Activated CD4-positive, alpha-beta T cell treated with anti-CD3 and anti-CD28 coated beads for 36 hours (primary cell): Measurements from ENCODE around the gene PRM3. TPM values are rescaled to one million over a fixed set of nuclear protein-coding genes. Genes with fewer than 3 reads are reported as not detected.
A peak's percentile ranks its signal among the peaks of the same experiment; 100 is the strongest.
"Not testable (repeated sequence)": the region's sequence is repeated elsewhere in the genome, so short reads cannot be mapped to it uniquely, and the experiment has no call there.

ENCODE experiments used
- ATAC-seq: fragments of 200-7000 bp; cut with Tn5 transposase; one replicate; pipeline ENCODE4 v1.10.0; 2021; ENCODE audit warnings: mild to moderate bottlenecking, moderate library complexity
- CTCF ChIA-PET: fragments of 350-600 bp; sonication (Branson Sonifier 250); formaldehyde crosslinking; loops from one replicate; lab custom pipeline; 2021; ENCODE audit warnings: antibody characterized with exemption; lab: Charles Lee
- POLR2A ChIA-PET: fragments of 350-600 bp; sonication (Branson Sonifier 250); formaldehyde crosslinking; loops from one replicate; lab custom pipeline; 2021; ENCODE audit warnings: antibody characterized with exemption, inconsistent platforms; lab: Charles Lee
- DNase-seq: peaks from one replicate; pipeline ENCODE4 v3.0.0-alpha.2; 2020
- H3K27ac Mint-ChIP-seq: one replicate; pipeline ENCODE4 v1.8.0; 2021; ENCODE audit warnings: mixed read lengths
- H3K27me3 Mint-ChIP-seq: one replicate; pipeline ENCODE4 v1.8.0; 2021; ENCODE audit warnings: mixed read lengths
- H3K36me3 Mint-ChIP-seq: one replicate; pipeline ENCODE4 v1.8.0; 2021; ENCODE audit warnings: low read depth, mixed read lengths
- H3K4me1 Mint-ChIP-seq: one replicate; pipeline ENCODE4 v1.8.0; 2021; ENCODE audit warnings: mixed read lengths
- H3K4me3 Mint-ChIP-seq: one replicate; pipeline ENCODE4 v1.8.0; 2021; ENCODE audit warnings: mild to moderate bottlenecking, moderate library complexity, mixed read lengths
- H3K9me3 Mint-ChIP-seq: one replicate; pipeline ENCODE4 v1.8.0; 2021; ENCODE audit warnings: low read depth, mixed read lengths
- intact Hi-C, 2 experiments: fragments of 100-400 bp; cut with DNase I in 1 of 2; cut with micrococcal nuclease in 1 of 2; formaldehyde crosslinking; loops; one replicate each; pipeline versions ENCODE4 v1.14.2 to v1.15.1; 2022 to 2024; cut with DNase I, micrococcal nuclease
- total RNA-seq, 2 experiments: library from RNA; stranded (reverse); gene quantifications; one replicate each; pipeline ENCODE4 v1.2.3, GENCODE V29; 2021

Gene PRM3
- total RNA-seq, 2 experiments from 2014 or later, result not detected

GRCh38 chr16:11302977-11303376 lies 29.5 kb upstream of the PRM3 start:
- ChIA-PET CTCF (interaction anchor here (1.1 kb wide), 1 partner anchor 12 kb away, joined by 3 read pairs; no protein-coding TSS in a partner anchor), POLR2A (no interaction called here)
- intact Hi-C loops, result no loop called here
- ATAC-seq (no peak), DNase-seq (no peak)
- Mint-ChIP-seq H3K9me3 (no peaks in the 10 kb centered on the region), H3K4me3 (no peak overlapping the region), H3K36me3 (no peaks in the 10 kb centered on the region), H3K4me1 (peaks cover 11% of the 10 kb centered on the region), H3K27ac (no peak overlapping the region), H3K27me3 (no peaks in the 10 kb centered on the region)

GRCh38 chr16:11301645-11302501 lies 28.4 kb upstream of the PRM3 start:
- CTCF ChIA-PET, result interaction anchor here (1.1 kb wide), 1 partner anchor 54 kb away, joined by 4 read pairs; no protein-coding TSS in a partner anchor
- H3K27ac Mint-ChIP-seq, result no peak overlapping the region

GRCh38 chr16:11300560-11300892 lies 27.1 kb upstream of the PRM3 start:
- H3K36me3 Mint-ChIP-seq, result no peaks in the 10 kb centered on the region
- no peaks in the 10 kb centered on the region for H3K9me3 Mint-ChIP-seq
- POLR2A ChIA-PET, result no interaction called here
- no peak overlapping the region for H3K4me3 Mint-ChIP-seq
- ATAC-seq (no peak), DNase-seq (no peak)
- H3K4me1 Mint-ChIP-seq, result peaks cover 28% of the 10 kb centered on the region
- CTCF ChIA-PET, result no interaction called here
- no peaks in the 10 kb centered on the region for H3K27me3 Mint-ChIP-seq
- no peak overlapping the region for H3K27ac Mint-ChIP-seq
- intact Hi-C loops, result no loop called here

More at GRCh38 chr16:11301645-11302501, 28.4 kb upstream of the PRM3 start:
- intact Hi-C loops, result no loop called here
- ATAC-seq, result no peak
- Mint-ChIP-seq H3K4me3 (no peak overlapping the region), H3K4me1 (peaks cover 22% of the 10 kb centered on the region), H3K27me3 (no peaks in the 10 kb centered on the region), H3K9me3 (no peaks in the 10 kb centered on the region), H3K36me3 (no peaks in the 10 kb centered on the region)
- no peak for DNase-seq
- POLR2A ChIA-PET, result no interaction called here

- ChIA-PET POLR2A (no interaction called here), CTCF (no interaction called here)
- no peak overlapping the region for H3K27ac Mint-ChIP-seq
- no peaks in the 10 kb centered on the region for H3K27me3 Mint-ChIP-seq
- peaks cover 28% of the 10 kb centered on the region for H3K4me1 Mint-ChIP-seq
- H3K36me3 Mint-ChIP-seq, result no peaks in the 10 kb centered on the region
- no peak for DNase-seq
- ATAC-seq, result no peak
- no peaks in the 10 kb centered on the region for H3K9me3 Mint-ChIP-seq
- H3K4me3 Mint-ChIP-seq, result no peak overlapping the region
- intact Hi-C loops, result loop anchor here in 1 of 2 experiments (5.0 kb wide), 2 partner anchors 43 to 52 kb away; partner anchors contain the start of gene SOCS1
These were observed 26.6 kb upstream of the PRM3 start for GRCh38 chr16:11299865-11300559.

- peak overlapping the region; percentile 56 for H3K27ac Mint-ChIP-seq
- H3K27me3 Mint-ChIP-seq, ATAC-seq, DNase-seq, H3K36me3 Mint-ChIP-seq, H3K4me3 Mint-ChIP-seq, POLR2A ChIA-PET, H3K9me3 Mint-ChIP-seq: not testable (repeated sequence)
- CTCF ChIA-PET, result interaction anchor here (0.6 to 2.5 kb wide), 4 partner anchors 12 to 335 kb away, joined by 3 to 15 read pairs (median 4); no protein-coding TSS in a partner anchor
- H3K4me1 Mint-ChIP-seq, result peaks cover 28% of the 10 kb centered on the region
- intact Hi-C loops, result loop anchor here in 1 of 2 experiments (5.0 kb wide), 2 partner anchors 42 to 53 kb away; partner anchors contain the start of gene SOCS1
These were observed 25.6 kb upstream of the PRM3 start for GRCh38 chr16:11298950-11299547.

GRCh38 chr16:11298143-11298900 lies 24.9 kb upstream of the PRM3 start:
- ChIA-PET POLR2A (interaction anchor here (1.0 to 1.6 kb wide), 4 partner anchors 42 to 340 kb away, joined by 4 to 8 read pairs (median 4); partner anchors contain the start of gene SOCS1), CTCF (interaction anchor here (0.6 to 2.5 kb wide), 11 partner anchors 12 to 350 kb away, joined by 3 to 15 read pairs (median 4); no protein-coding TSS in a partner anchor)
- H3K27me3 Mint-ChIP-seq, result no peaks in the 10 kb centered on the region
- intact Hi-C loops, result loop anchor here in 1 of 2 experiments (5.0 kb wide), 2 partner anchors 41 to 54 kb away; partner anchors contain the start of gene SOCS1
- ATAC-seq (peak; percentile 5), DNase-seq (no peak)
- H3K36me3 Mint-ChIP-seq, result no peaks in the 10 kb centered on the region
- no peaks in the 10 kb centered on the region for H3K9me3 Mint-ChIP-seq
- peaks cover 28% of the 10 kb centered on the region for H3K4me1 Mint-ChIP-seq
- H3K27ac Mint-ChIP-seq, result peak overlapping the region; percentile 78
- peak overlapping the region; percentile 59 for H3K4me3 Mint-ChIP-seq

GRCh38 chr16:11297492-11298142 lies 24.2 kb upstream of the PRM3 start:
- intact Hi-C loops, result loop anchor here (2.0 to 5.0 kb wide), 3 partner anchors 33 to 55 kb away; partner anchors contain the start of gene SOCS1 (in 1 of the 2)
- ChIA-PET POLR2A (interaction anchor here (0.9 to 1.6 kb wide), 5 partner anchors 31 to 340 kb away, joined by 3 to 8 read pairs (median 4); partner anchors contain the start of gene SOCS1), CTCF (interaction anchor here (0.7 to 2.5 kb wide), 9 partner anchors 14 to 349 kb away, joined by 3 to 15 read pairs (median 4); no protein-coding TSS in a partner anchor)
- ATAC-seq, result peak; percentile 81
- DNase-seq, result peak; percentile 84
- Mint-ChIP-seq H3K4me3 (peak overlapping the region; percentile 59), H3K27me3 (no peaks in the 10 kb centered on the region), H3K36me3 (no peaks in the 10 kb centered on the region), H3K9me3 (no peaks in the 10 kb centered on the region), H3K27ac (peak overlapping the region; percentile 78), H3K4me1 (peaks cover 28% of the 10 kb centered on the region)

- Mint-ChIP-seq H3K36me3 (no peaks in the 10 kb centered on the region), H3K27ac (peak overlapping the region; percentile 78), H3K27me3 (no peaks in the 10 kb centered on the region), H3K9me3 (no peaks in the 10 kb centered on the region), H3K4me1 (peaks cover 28% of the 10 kb centered on the region), H3K4me3 (peak overlapping the region; percentile 59)
- intact Hi-C loops, result loop anchor here (2.0 to 5.0 kb wide), 3 partner anchors 32 to 55 kb away; partner anchors contain the start of gene SOCS1 (in 1 of the 2)
- ChIA-PET POLR2A (interaction anchor here (0.6 to 1.6 kb wide), 6 partner anchors 32 to 339 kb away, joined by 3 to 8 read pairs (median 4); partner anchors contain the start of gene SOCS1), CTCF (interaction anchor here (0.6 to 2.5 kb wide), 9 partner anchors 15 to 348 kb away, joined by 3 to 15 read pairs (median 4); no protein-coding TSS in a partner anchor)
- ATAC-seq, result peak; percentile 24
- DNase-seq, result peak; percentile 30
These were observed 23.5 kb upstream of the PRM3 start for GRCh38 chr16:11296706-11297491.

GRCh38 chr16:11296351-11296705 lies 22.9 kb upstream of the PRM3 start:
- no peaks in the 10 kb centered on the region for H3K9me3 Mint-ChIP-seq
- H3K36me3 Mint-ChIP-seq, result no peaks in the 10 kb centered on the region
- ChIA-PET POLR2A (interaction anchor here (0.6 kb wide), 1 partner anchor 33 kb away, joined by 3 read pairs; no protein-coding TSS in a partner anchor), CTCF (interaction anchor here (0.6 to 1.8 kb wide), 2 partner anchors 111 to 330 kb away, joined by 4 to 6 read pairs; no protein-coding TSS in a partner anchor)
- H3K27me3 Mint-ChIP-seq, result no peaks in the 10 kb centered on the region
- ATAC-seq, result no peak
- DNase-seq, result no peak
- intact Hi-C loops, result loop anchor here (2.0 to 5.0 kb wide), 3 partner anchors 32 to 56 kb away; partner anchors contain the start of gene SOCS1 (in 1 of the 2)
- peaks cover 28% of the 10 kb centered on the region for H3K4me1 Mint-ChIP-seq
- H3K4me3 Mint-ChIP-seq, result no peak overlapping the region
- peak overlapping the region; percentile 78 for H3K27ac Mint-ChIP-seq
